GM18951 (cell line): ENCODE measurements around the gene NEURL1B.
"Not testable (repeated sequence)": the region's sequence is repeated elsewhere in the genome, so short reads cannot be mapped to it uniquely, and the experiment has no call there.

Experiments used
- POLR2A ChIP-seq: IDR thresholded peaks from 4 replicates; pipeline ENCODE4 v1.6.1; 2011; ENCODE audit warnings: mild to moderate bottlenecking; ENCODE audit not compliant: insufficient read length, insufficient read depth; ENCODE audit errors: extremely low read depth
- in situ Hi-C: fragments of 300-500 bp; cut with MboI; formaldehyde crosslinking; loops from one replicate; pipeline ENCODE4 v1.12.0; 2022; ENCODE audit warnings: low sequenced_read_pairs, mixed read lengths, inconsistent platforms; ENCODE audit not compliant: unreplicated experiment

NEURL1B gene

GRCh38 chr5:172642926-172643871 is 2.1 kb downstream of the NEURL1B start:
- in situ Hi-C loops, result no loop called here

GRCh38 chr5:172644266-172644665 is 3.2 kb downstream of the NEURL1B start:
- TF ChIP-seq POLR2A, result no peak
- in situ Hi-C loops, result no loop called here

More at GRCh38 chr5:172642926-172643871, 2.1 kb downstream of the NEURL1B start:
- TF ChIP-seq POLR2A, result no peak

GRCh38 chr5:172644711-172645110 is 3.6 kb downstream of the NEURL1B start:
- in situ Hi-C loops, result no loop called here
- no peak for TF ChIP-seq POLR2A

- in situ Hi-C loops, result no loop called here
These were observed 4.4 kb downstream of the NEURL1B start for GRCh38 chr5:172645271-172646055.

GRCh38 chr5:172646716-172647285 is 5.7 kb downstream of the NEURL1B start:
- TF ChIP-seq POLR2A, result no peak
- in situ Hi-C loops, result no loop called here

More at GRCh38 chr5:172645271-172646055, 4.4 kb downstream of the NEURL1B start:
- no peak for TF ChIP-seq POLR2A

GRCh38 chr5:172647352-172648012 is 6.4 kb downstream of the NEURL1B start:
- TF ChIP-seq POLR2A, result no peak

GRCh38 chr5:172648013-172648381 is 6.9 kb downstream of the NEURL1B start:
- in situ Hi-C loops, result no loop called here
- TF ChIP-seq POLR2A, result no peak

More at GRCh38 chr5:172647352-172648012, 6.4 kb downstream of the NEURL1B start:
- in situ Hi-C loops, result no loop called here

GRCh38 chr5:172648755-172649154 is 7.7 kb downstream of the NEURL1B start:
- in situ Hi-C loops, result no loop called here
- TF ChIP-seq POLR2A, result no peak

GRCh38 chr5:172656496-172656895 is 15.4 kb downstream of the NEURL1B start:
- in situ Hi-C loops, result not testable (repeated sequence)

- in situ Hi-C loops, result not testable (repeated sequence)
These were observed 16.6 kb downstream of the NEURL1B start for GRCh38 chr5:172657524-172658233.

GRCh38 chr5:172658391-172658790 is 17.3 kb downstream of the NEURL1B start:
- in situ Hi-C loops, result no loop called here
- TF ChIP-seq POLR2A, result no peak

- TF ChIP-seq POLR2A, result no peak
- in situ Hi-C loops, result no loop called here
These were observed 18.0 kb downstream of the NEURL1B start for GRCh38 chr5:172658961-172659501.

GRCh38 chr5:172659570-172659908 is 18.5 kb downstream of the NEURL1B start:
- in situ Hi-C loops, result no loop called here
- no peak for TF ChIP-seq POLR2A
